Parathyroid adenoma (tissue), 2 donors: Measurements from ENCODE around the gene ALK.

ENCODE experiments used
- H2AFZ ChIP-seq: fragments of 300-600 bp; sonication (generic); one replicate; pipeline ENCODE4 v1.7.0; 2017; ENCODE audit warnings: antibody characterized with exemption, mild to moderate bottlenecking
- H3K27ac ChIP-seq: fragments of 300-600 bp; sonication (generic); one replicate; pipeline ENCODE4 v1.7.0; 2017
- H3K27me3 ChIP-seq: fragments of 300-600 bp; sonication (generic); one replicate; pipeline ENCODE4 v1.7.0; 2017; ENCODE audit warnings: low read length; ENCODE audit not compliant: control insufficient read depth, insufficient read depth
- H3K36me3 ChIP-seq: fragments of 300-600 bp; sonication (generic); one replicate; pipeline ENCODE4 v1.7.0; 2017; ENCODE audit warnings: low read length; ENCODE audit not compliant: control insufficient read depth, insufficient read depth
- H3K4me1 ChIP-seq: fragments of 300-600 bp; sonication (generic); one replicate; pipeline ENCODE4 v1.7.0; 2017; ENCODE audit warnings: control low read depth
- H3K4me2 ChIP-seq: fragments of 300-600 bp; sonication (generic); one replicate; pipeline ENCODE4 v1.7.0; 2017; ENCODE audit warnings: low read length
- H3K4me3 ChIP-seq: fragments of 300-600 bp; sonication (generic); one replicate; pipeline ENCODE4 v1.7.0; 2017; ENCODE audit warnings: low read depth, low read length
- H3K79me2 ChIP-seq: fragments of 300-600 bp; sonication (generic); one replicate; pipeline ENCODE4 v1.7.0; 2017; ENCODE audit warnings: control low read depth
- H3K9ac ChIP-seq: fragments of 300-600 bp; sonication (generic); one replicate; pipeline ENCODE4 v1.7.0; 2017; ENCODE audit warnings: mild to moderate bottlenecking
- H3K9me3 ChIP-seq: fragments of 300-600 bp; sonication (generic); one replicate; pipeline ENCODE4 v1.7.0; 2017; ENCODE audit warnings: low read length; ENCODE audit not compliant: control insufficient read depth
- TF ChIP-seq, protein P1 (sequence below): fragments of 300-600 bp; sonication (generic); IDR thresholded peaks from one replicate; pipeline ENCODE4 v1.7.0; 2017; ENCODE audit warnings: antibody characterized with exemption, mild to moderate bottlenecking
- donor health status: primary hyperparathyroidism.

The ALK gene

GRCh38 chr2:29697715-29698114, 223.7 kb downstream of the ALK start:
- H3K9me3 ChIP-seq = no peaks in the 10 kb centered on the region
- TF ChIP-seq, protein P1, sequence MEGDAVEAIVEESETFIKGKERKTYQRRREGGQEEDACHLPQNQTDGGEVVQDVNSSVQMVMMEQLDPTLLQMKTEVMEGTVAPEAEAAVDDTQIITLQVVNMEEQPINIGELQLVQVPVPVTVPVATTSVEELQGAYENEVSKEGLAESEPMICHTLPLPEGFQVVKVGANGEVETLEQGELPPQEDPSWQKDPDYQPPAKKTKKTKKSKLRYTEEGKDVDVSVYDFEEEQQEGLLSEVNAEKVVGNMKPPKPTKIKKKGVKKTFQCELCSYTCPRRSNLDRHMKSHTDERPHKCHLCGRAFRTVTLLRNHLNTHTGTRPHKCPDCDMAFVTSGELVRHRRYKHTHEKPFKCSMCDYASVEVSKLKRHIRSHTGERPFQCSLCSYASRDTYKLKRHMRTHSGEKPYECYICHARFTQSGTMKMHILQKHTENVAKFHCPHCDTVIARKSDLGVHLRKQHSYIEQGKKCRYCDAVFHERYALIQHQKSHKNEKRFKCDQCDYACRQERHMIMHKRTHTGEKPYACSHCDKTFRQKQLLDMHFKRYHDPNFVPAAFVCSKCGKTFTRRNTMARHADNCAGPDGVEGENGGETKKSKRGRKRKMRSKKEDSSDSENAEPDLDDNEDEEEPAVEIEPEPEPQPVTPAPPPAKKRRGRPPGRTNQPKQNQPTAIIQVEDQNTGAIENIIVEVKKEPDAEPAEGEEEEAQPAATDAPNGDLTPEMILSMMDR = no peak
- H3K4me3 ChIP-seq = no peak overlapping the region

GRCh38 chr2:29697181-29697580, 224.2 kb downstream of the ALK start:
- Histone ChIP-seq H3K36me3 (no peaks in the 10 kb centered on the region), H3K4me1 (no peaks in the 10 kb centered on the region), H3K9me3 (no peaks in the 10 kb centered on the region), H3K79me2 (no peaks in the 10 kb centered on the region), H2AFZ (no peak overlapping the region), H3K27ac (no peak overlapping the region), H3K4me3 (no peak overlapping the region), H3K27me3 (no peaks in the 10 kb centered on the region), H3K9ac (no peak overlapping the region), H3K4me2 (no peak overlapping the region)
- TF ChIP-seq, protein P1 = no peak

More at GRCh38 chr2:29697715-29698114, 223.7 kb downstream of the ALK start:
- Histone ChIP-seq H3K4me2 (no peak overlapping the region), H2AFZ (no peak overlapping the region), H3K4me1 (no peaks in the 10 kb centered on the region), H3K36me3 (no peaks in the 10 kb centered on the region), H3K27ac (no peak overlapping the region), H3K79me2 (no peaks in the 10 kb centered on the region), H3K9ac (no peak overlapping the region), H3K27me3 (no peaks in the 10 kb centered on the region)

DNA sequence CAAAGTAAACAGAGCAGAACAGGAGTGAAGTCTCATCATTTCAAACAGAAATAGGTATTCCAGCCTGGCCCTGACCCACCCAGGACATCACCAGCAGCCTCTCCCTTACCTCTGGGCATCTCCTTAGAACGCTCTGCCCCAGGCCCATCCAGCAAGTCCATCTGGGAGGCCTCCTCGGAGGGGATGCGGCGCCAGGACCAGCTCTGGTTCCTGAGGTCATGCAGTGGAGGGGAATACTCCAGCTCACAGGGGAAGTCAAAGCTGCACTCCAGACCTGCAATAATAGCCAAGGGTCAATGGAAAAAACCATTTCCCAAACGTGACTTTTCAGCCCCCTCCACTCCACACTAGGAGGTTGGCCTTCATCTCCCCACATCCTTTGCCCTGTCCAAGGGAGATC, 226.6 kb downstream of the ALK start:
- H3K4me1 ChIP-seq = no peaks in the 10 kb centered on the region
- H3K27me3 ChIP-seq = no peaks in the 10 kb centered on the region
- no peak overlapping the region for H3K4me2 ChIP-seq
- H3K36me3 ChIP-seq = no peaks in the 10 kb centered on the region
- TF ChIP-seq, protein P1 = no peak
- H3K9me3 ChIP-seq = no peaks in the 10 kb centered on the region
- no peak overlapping the region for H2AFZ ChIP-seq
- no peaks in the 10 kb centered on the region for H3K79me2 ChIP-seq
- H3K27ac ChIP-seq = no peak overlapping the region
- H3K9ac ChIP-seq = no peak overlapping the region
- H3K4me3 ChIP-seq = no peak overlapping the region

DNA sequence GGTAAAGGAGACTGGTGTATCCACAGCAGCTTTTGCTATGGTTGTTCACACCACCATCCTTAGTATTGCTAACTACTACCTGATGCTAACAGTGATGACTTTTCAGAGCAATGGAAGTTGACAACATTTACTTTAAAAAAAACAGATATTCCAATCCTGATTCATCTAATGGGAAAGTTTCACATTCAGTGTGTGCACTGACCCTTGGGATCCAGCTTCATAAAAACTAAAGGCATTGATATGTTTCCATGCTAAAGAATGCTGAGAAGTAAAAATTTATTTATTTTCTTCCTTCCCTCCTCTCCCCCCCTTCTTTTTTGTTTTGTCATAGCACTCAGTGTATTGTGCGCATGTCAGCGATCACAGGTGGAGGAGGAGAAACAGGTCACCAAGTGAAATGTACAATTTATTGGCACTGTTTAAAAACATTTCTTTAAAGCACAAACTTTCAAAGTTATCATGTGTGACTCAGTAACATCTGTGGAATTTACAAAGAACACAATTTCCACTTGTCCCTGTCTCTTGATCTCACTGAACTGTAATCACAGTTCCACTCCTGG, 229.9 kb downstream of the ALK start:
- Histone ChIP-seq H3K79me2 (no peaks in the 10 kb centered on the region), H3K9me3 (no peaks in the 10 kb centered on the region), H3K4me3 (no peak overlapping the region), H3K4me1 (no peaks in the 10 kb centered on the region), H3K27me3 (no peaks in the 10 kb centered on the region), H2AFZ (no peak overlapping the region), H3K4me2 (no peak overlapping the region), H3K36me3 (no peaks in the 10 kb centered on the region), H3K9ac (no peak overlapping the region), H3K27ac (no peak overlapping the region)
- TF ChIP-seq, protein P1 = no peak

DNA sequence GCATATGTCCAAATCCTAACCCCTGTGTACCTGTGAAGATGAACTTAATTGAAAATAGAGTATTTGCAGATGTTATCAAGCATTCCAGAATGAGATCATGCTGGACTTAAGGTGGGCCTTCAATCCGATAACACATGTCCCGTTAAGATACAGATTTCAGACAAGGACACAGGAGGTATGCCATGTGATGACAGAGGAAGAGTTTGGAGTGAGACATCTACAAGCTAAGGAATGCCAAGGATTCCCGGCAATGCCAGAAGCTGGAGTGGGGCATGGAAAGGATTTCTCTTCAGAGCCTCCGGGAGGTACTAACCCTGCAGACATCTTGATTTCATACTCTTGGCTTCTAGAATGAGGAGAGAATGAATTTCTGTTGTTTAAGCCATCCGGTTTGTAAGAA, 231.7 kb downstream of the ALK start:
- Histone ChIP-seq H3K4me1 (no peaks in the 10 kb centered on the region), H3K9ac (no peak overlapping the region), H3K27me3 (no peaks in the 10 kb centered on the region), H3K9me3 (no peaks in the 10 kb centered on the region), H3K27ac (no peak overlapping the region), H3K4me3 (no peak overlapping the region), H3K36me3 (no peaks in the 10 kb centered on the region), H2AFZ (no peak overlapping the region), H3K79me2 (no peaks in the 10 kb centered on the region), H3K4me2 (no peak overlapping the region)
- TF ChIP-seq, protein P1 = no peak
